ENCODE data around the gene RCAN1. TPM values are rescaled to one million over a fixed set of nuclear protein-coding genes. Genes with fewer than 3 reads are reported as not detected.
A peak's percentile ranks its signal among the peaks of the same experiment; 100 is the strongest.

Gene RCAN1
- total and polyA plus RNA-seq, 2 of the 8 experiments (the other 6 are each of a cell fraction or from before 2014, with no cell fraction given) = 1.7 to 6.4 TPM

DNA sequence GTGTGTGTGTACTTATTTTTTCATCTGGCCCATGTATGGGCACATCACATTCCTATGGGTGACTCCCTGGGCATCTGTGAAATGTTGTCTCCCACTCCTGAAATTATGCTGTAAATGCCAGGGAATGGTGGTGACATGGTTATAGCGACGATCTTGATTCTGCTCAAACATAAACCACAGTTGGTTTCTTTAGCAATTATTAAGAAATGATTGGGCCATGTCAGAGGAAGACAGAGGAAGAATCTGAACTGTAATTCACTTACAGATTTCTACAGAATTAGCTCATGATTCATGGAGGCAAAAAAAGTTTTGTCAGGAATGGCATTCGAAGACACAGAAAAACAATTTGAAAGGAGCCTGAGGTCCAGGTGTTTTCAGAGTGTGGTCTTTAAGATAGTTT, 77.1 kb downstream of the RCAN1 start:
- Histone ChIP-seq H3K4me3 (ENCODE audit: extremely low read depth in 1 of 4, insufficient read depth in 2 of 4, low read depth in 3 of 4, low read length in 4 of 4) (no peak overlapping the region), H4K8ac (ENCODE audit: extremely low read depth, insufficient read depth, low read length) (no peak overlapping the region), H2AK5ac (ENCODE audit: low read depth, low read length) (no peak overlapping the region), H3K4me2 (ENCODE audit: insufficient read depth in 1 of 2, low read depth in 2 of 2, low read length in 2 of 2) (no peak overlapping the region), H4K5ac (ENCODE audit: insufficient read length, low read depth, low read length) (no peak overlapping the region), H2BK5ac (ENCODE audit: low read depth, low read length) (no peak overlapping the region), H3K23me2 (ENCODE audit: low read depth, low read length) (no peaks in the 10 kb centered on the region), H3K9me3 (ENCODE audit: insufficient read depth in 2 of 2, low read depth in 1 of 2, low read length in 1 of 2) (no peaks in the 10 kb centered on the region), H3K9ac (replicated peaks in 1 of 4; ENCODE audit: extremely low read depth in 1 of 4, low read depth in 3 of 4, low read length in 3 of 4) (no peak overlapping the region), H4K20me1 (replicated peaks in 1 of 2; ENCODE audit: control insufficient read depth in 1 of 2, insufficient read depth in 2 of 2, low read length in 2 of 2) (no peaks in the 10 kb centered on the region), H2BK12ac (ENCODE audit: low read depth, low read length) (no peak overlapping the region), H3K79me1 (ENCODE audit: low read depth, low read length) (no peaks in the 10 kb centered on the region), H2BK120ac (replicated peaks; ENCODE audit: low read depth, low read length) (no peak overlapping the region), H3K27ac (ENCODE audit: low read depth, low read length) (no peak overlapping the region), H2BK15ac (ENCODE audit: low read length) (0 out of 2 replicates have a peak overlapping the region, but pooled peaks have one; percentile 16), H3K23ac (ENCODE audit: insufficient read length) (no peak overlapping the region), H3K4ac (replicated peaks; ENCODE audit: insufficient read length, low read depth, low read length) (no peak overlapping the region), H2BK20ac (ENCODE audit: low read length) (no peak overlapping the region), H3K4me1 (replicated peaks in 1 of 4; ENCODE audit: control insufficient read depth in 3 of 4, insufficient read depth in 4 of 4, low read length in 3 of 4) (peaks cover 0 to 6% (median 0%) of the 10 kb centered on the region in 4 experiments; a peak in 1 of 7 replicates), H3K36me3 (ENCODE audit: control insufficient read depth in 2 of 4, insufficient read depth in 4 of 4, low read length in 3 of 4) (no peaks in the 10 kb centered on the region), H3K56ac (replicated peaks; ENCODE audit: insufficient read length, low read depth, low read length) (no peak overlapping the region), H3K18ac (ENCODE audit: extremely low read depth, low read length) (no peak overlapping the region), H3K79me2 (ENCODE audit: control insufficient read depth in 1 of 2, insufficient read depth in 2 of 2, low read length in 2 of 2) (no peaks in the 10 kb centered on the region), H4K91ac (replicated peaks; ENCODE audit: insufficient read length, low read length) (no peak overlapping the region), H2AFZ (ENCODE audit: low read length) (no peak overlapping the region), H3K14ac (ENCODE audit: insufficient read length) (no peak overlapping the region), H3K27me3 (replicated peaks in 1 of 4; ENCODE audit: control insufficient read depth in 3 of 4, extremely low read depth in 1 of 4, insufficient read depth in 3 of 4, low read length in 3 of 4) (no peaks in the 10 kb centered on the region)
- no peak for DNase-seq (ENCODE audit: low read depth in 1 of 2, low spot score in 2 of 2)
- CTCF ChIA-PET (ENCODE audit: partially characterized antibody) = interaction anchor here (1.0 kb wide), 1 partner anchor 15 kb away, joined by 3 read pairs; no protein-coding TSS in a partner anchor
- TF ChIP-seq HDAC6 (IDR thresholded peaks at IDR 0.05; ENCODE audit: low read depth, low read length) (no peak), CBX8 (IDR thresholded peaks at IDR 0.05; ENCODE audit: borderline replicate concordance, low read depth, low read length) (no peak), MAFK (IDR thresholded peaks at IDR 0.05; ENCODE audit: low read depth, low read length) (no peak), MAX (IDR thresholded peaks at IDR 0.05) (no peak)
- FAIRE-seq = no peak
- POLR2A ChIA-PET (ENCODE audit: partially characterized antibody) = no interaction called here
- WGBS, 2 experiments (ENCODE audit: extremely low coverage in 1 of 2, insufficient coverage in 1 of 2, insufficient read length in 1 of 2, insufficient replicate concordance in 2 of 2, low coverage in 1 of 2, low lambda C conversion rate in 2 of 2, missing lambda C conversion rate in 1 of 2) = 84% methylated on average over 3 of the region's 3 CpGs; no CpG with 5 or more reads in 1 of the 2 experiments
